Neural progenitor cell (in vitro differentiated cells): ENCODE measurements around the gene TXNL4B. TPM values are rescaled to one million over a fixed set of nuclear protein-coding genes. Genes with fewer than 3 reads are reported as not detected.

Source experiments
- DNase-seq: peaks from one replicate; pipeline ENCODE4 v3.0.0-alpha.2; 2016; ENCODE audit warnings: low spot score
- H2AFZ ChIP-seq: fragments of 200-600 bp; sonication (generic); replicated peaks from 2 replicates; pipeline ENCODE4 v1.6.1; 2016; ENCODE audit warnings: antibody characterized with exemption
- H3F3A ChIP-seq: fragments of 200-600 bp; sonication (generic); 2 replicates; pipeline ENCODE4 v1.6.1; 2016; ENCODE audit warnings: antibody characterized with exemption, low read depth
- H3K27ac ChIP-seq: fragments of 200-600 bp; sonication (generic); 2 replicates; pipeline ENCODE4 v1.5.1; 2016; ENCODE audit warnings: mild to moderate bottlenecking
- H3K27me3 ChIP-seq: fragments of 200-600 bp; sonication (generic); 2 replicates; pipeline ENCODE4 v1.6.1; 2016; ENCODE audit warnings: mild to moderate bottlenecking, moderate library complexity
- H3K36me3 ChIP-seq: fragments of 200-600 bp; sonication (generic); 2 replicates; pipeline ENCODE4 v1.5.1; 2016
- H3K4me1 ChIP-seq: fragments of 200-600 bp; sonication (generic); 2 replicates; pipeline ENCODE4 v1.6.1; 2016; ENCODE audit warnings: mixed run types
- H3K4me2 ChIP-seq: fragments of 200-600 bp; sonication (generic); 2 replicates; pipeline ENCODE4 v1.6.1; 2016
- H3K4me3 ChIP-seq: fragments of 200-600 bp; sonication (generic); 2 replicates; pipeline ENCODE4 v1.5.1; 2016
- H3K79me2 ChIP-seq: fragments of 200-600 bp; sonication (generic); 2 replicates; pipeline ENCODE4 v1.6.1; 2016; ENCODE audit warnings: low read depth
- H3K9ac ChIP-seq: fragments of 200-600 bp; sonication (generic); 2 replicates; pipeline ENCODE4 v1.6.1; 2016
- H3K9me3 ChIP-seq: fragments of 200-600 bp; sonication (generic); 2 replicates; pipeline ENCODE4 v1.5.1; 2016; ENCODE audit warnings: low read depth
- H4K20me1 ChIP-seq: fragments of 200-600 bp; sonication (generic); 2 replicates; pipeline ENCODE4 v1.6.1; 2016; ENCODE audit warnings: low read depth
- H3K27ac Mint-ChIP-seq: 3 replicates; pipeline ENCODE4 v1.8.0; 2021; ENCODE audit warnings: mixed read lengths
- H3K27me3 Mint-ChIP-seq: 2 replicates; pipeline ENCODE4 v1.8.0; 2022; ENCODE audit warnings: low read depth, mild to moderate bottlenecking, inconsistent platforms, moderate library complexity, mixed read lengths; ENCODE audit not compliant: insufficient read depth
- H3K36me3 Mint-ChIP-seq: 3 replicates; pipeline ENCODE4 v1.8.0; 2021; ENCODE audit warnings: mixed read lengths
- H3K4me1 Mint-ChIP-seq: 3 replicates; pipeline ENCODE4 v1.8.0; 2021; ENCODE audit warnings: mixed read lengths
- H3K4me3 Mint-ChIP-seq: 3 replicates; pipeline ENCODE4 v1.8.0; 2021; ENCODE audit warnings: mild to moderate bottlenecking, moderate library complexity, mixed read lengths
- H3K9me3 Mint-ChIP-seq: 3 replicates; pipeline ENCODE4 v1.8.0; 2020; ENCODE audit warnings: mixed read lengths
- EZH2 ChIP-seq: fragments of 200-600 bp; sonication (generic); IDR thresholded peaks from 2 replicates; pipeline ENCODE4 v1.6.1; 2017; ENCODE audit warnings: antibody characterized with exemption, mild to moderate bottlenecking, moderate library complexity
- EZH2phosphoT487 ChIP-seq: fragments of 200-600 bp; sonication (generic); IDR thresholded peaks from 2 replicates; pipeline ENCODE4 v1.6.1; 2017; ENCODE audit warnings: antibody characterized with exemption
- total RNA-seq: library from RNA; depleted of rRNA; stranded (reverse); fragments of >200 nt; gene quantifications from 2 replicates; pipeline ENCODE4 v1.2.3, GENCODE V29; 2015; ENCODE audit warnings: low replicate concordance
- TF ChIP-seq, protein P1 (sequence below): fragments of 200-600 bp; sonication (generic); IDR thresholded peaks from 2 replicates; pipeline ENCODE4 v1.5.1; 2017; ENCODE audit warnings: antibody characterized with exemption, mild to moderate bottlenecking

The TXNL4B gene
- total RNA-seq, 1 donor from 2014 or later, result 23.4 TPM

GRCh38 chr16:72049110-72049509 is 44.3 kb downstream of the TXNL4B start:
- Mint-ChIP-seq H3K27me3 (no peaks in the 10 kb centered on the region), H3K36me3 (no peaks in the 10 kb centered on the region), H3K4me1 (no peaks in the 10 kb centered on the region), H3K9me3 (peaks cover 9% of the 10 kb centered on the region), H3K4me3 (no peak overlapping the region), H3K27ac (no peak overlapping the region)
- Histone ChIP-seq H3K4me1 (no peaks in the 10 kb centered on the region), H2AFZ (no peak overlapping the region), H4K20me1 (no peaks in the 10 kb centered on the region), H3K27me3 (peaks cover 4% of the 10 kb centered on the region), H3K9ac (no peak overlapping the region), H3K4me2 (no peak overlapping the region), H3K9me3 (no peaks in the 10 kb centered on the region), H3K27ac (no peak overlapping the region), H3K79me2 (no peaks in the 10 kb centered on the region), H3K4me3 (no peak overlapping the region), H3F3A (no peaks in the 10 kb centered on the region), H3K36me3 (no peaks in the 10 kb centered on the region)
- TF ChIP-seq, protein P1, sequence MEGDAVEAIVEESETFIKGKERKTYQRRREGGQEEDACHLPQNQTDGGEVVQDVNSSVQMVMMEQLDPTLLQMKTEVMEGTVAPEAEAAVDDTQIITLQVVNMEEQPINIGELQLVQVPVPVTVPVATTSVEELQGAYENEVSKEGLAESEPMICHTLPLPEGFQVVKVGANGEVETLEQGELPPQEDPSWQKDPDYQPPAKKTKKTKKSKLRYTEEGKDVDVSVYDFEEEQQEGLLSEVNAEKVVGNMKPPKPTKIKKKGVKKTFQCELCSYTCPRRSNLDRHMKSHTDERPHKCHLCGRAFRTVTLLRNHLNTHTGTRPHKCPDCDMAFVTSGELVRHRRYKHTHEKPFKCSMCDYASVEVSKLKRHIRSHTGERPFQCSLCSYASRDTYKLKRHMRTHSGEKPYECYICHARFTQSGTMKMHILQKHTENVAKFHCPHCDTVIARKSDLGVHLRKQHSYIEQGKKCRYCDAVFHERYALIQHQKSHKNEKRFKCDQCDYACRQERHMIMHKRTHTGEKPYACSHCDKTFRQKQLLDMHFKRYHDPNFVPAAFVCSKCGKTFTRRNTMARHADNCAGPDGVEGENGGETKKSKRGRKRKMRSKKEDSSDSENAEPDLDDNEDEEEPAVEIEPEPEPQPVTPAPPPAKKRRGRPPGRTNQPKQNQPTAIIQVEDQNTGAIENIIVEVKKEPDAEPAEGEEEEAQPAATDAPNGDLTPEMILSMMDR, result no peak
- no peak for TF ChIP-seq EZH2
- no peak for TF ChIP-seq EZH2phosphoT487
- no peak for DNase-seq

GRCh38 chr16:72044825-72045359 is 48.5 kb downstream of the TXNL4B start:
- TF ChIP-seq EZH2 (no peak), EZH2phosphoT487 (no peak)
- TF ChIP-seq, protein P1, result no peak
- H3K27ac ChIP-seq, result no peak overlapping the region
- H3K9ac ChIP-seq, result no peak overlapping the region
- no peaks in the 10 kb centered on the region for H3K4me1 ChIP-seq
- no peaks in the 10 kb centered on the region for H3K27me3 ChIP-seq
- H3K79me2 ChIP-seq, result no peaks in the 10 kb centered on the region
- DNase-seq, result no peak
- Mint-ChIP-seq H3K27ac (no peak overlapping the region), H3K36me3 (peaks cover 2% of the 10 kb centered on the region), H3K9me3 (peaks cover 8% of the 10 kb centered on the region), H3K27me3 (peaks cover 3% of the 10 kb centered on the region), H3K4me1 (no peaks in the 10 kb centered on the region), H3K4me3 (no peak overlapping the region)
- no peak overlapping the region for H2AFZ ChIP-seq
- H4K20me1 ChIP-seq, result no peaks in the 10 kb centered on the region
- no peaks in the 10 kb centered on the region for H3K36me3 ChIP-seq
- no peaks in the 10 kb centered on the region for H3K9me3 ChIP-seq
- H3K4me3 ChIP-seq, result no peak overlapping the region
- H3K4me2 ChIP-seq, result no peak overlapping the region
- no peaks in the 10 kb centered on the region for H3F3A ChIP-seq

DNA sequence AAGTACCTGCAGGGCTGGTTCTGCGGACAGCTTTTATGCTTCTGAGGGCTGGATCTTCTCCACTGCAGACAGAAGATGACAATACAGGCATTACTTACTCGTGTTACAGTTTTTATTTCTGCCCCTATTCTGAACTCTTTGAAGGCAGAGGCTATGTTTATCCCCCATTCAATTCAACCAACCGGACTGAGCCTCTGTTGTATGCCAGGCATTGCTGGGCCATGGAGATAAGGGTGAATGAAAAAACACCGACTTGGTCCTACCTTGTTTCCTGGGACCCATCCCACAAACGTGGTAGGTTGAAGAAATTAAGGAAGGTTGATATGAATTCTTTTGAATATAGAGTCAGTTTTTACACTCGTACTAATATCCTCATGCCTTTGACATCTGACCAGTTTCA is 49.1 kb downstream of the TXNL4B start:
- H3K4me2 ChIP-seq, result no peak overlapping the region
- no peaks in the 10 kb centered on the region for H3K79me2 ChIP-seq
- no peak overlapping the region for H2AFZ ChIP-seq
- H3K9me3 ChIP-seq, result no peaks in the 10 kb centered on the region
- H3K27ac ChIP-seq, result no peak overlapping the region
- DNase-seq, result no peak
- no peaks in the 10 kb centered on the region for H4K20me1 ChIP-seq
- Mint-ChIP-seq H3K4me1 (no peaks in the 10 kb centered on the region), H3K27ac (no peak overlapping the region), H3K36me3 (peaks cover 2% of the 10 kb centered on the region), H3K4me3 (no peak overlapping the region), H3K9me3 (peaks cover 5% of the 10 kb centered on the region), H3K27me3 (peaks cover 3% of the 10 kb centered on the region)
- TF ChIP-seq EZH2 (no peak), EZH2phosphoT487 (no peak)
- TF ChIP-seq, protein P1, result no peak
- H3K36me3 ChIP-seq, result no peaks in the 10 kb centered on the region
- no peak overlapping the region for H3K4me3 ChIP-seq
- no peaks in the 10 kb centered on the region for H3F3A ChIP-seq
- no peaks in the 10 kb centered on the region for H3K4me1 ChIP-seq
- H3K9ac ChIP-seq, result no peak overlapping the region
- H3K27me3 ChIP-seq, result no peaks in the 10 kb centered on the region
